Keratinocyte (primary cell): Measurements from ENCODE around the gene ARHGAP28.
"Not testable (repeated sequence)": the region's sequence is repeated elsewhere in the genome, so short reads cannot be mapped to it uniquely, and the experiment has no call there.

Experiments
- CTCF ChIP-seq, 3 experiments: IDR thresholded peaks in 1 of 3; conservative IDR thresholded peaks in 1 of 3; optimal IDR thresholded peaks in 1 of 3; 2 replicates in 2 of 3; 3 replicates in 1 of 3; pipeline versions ENCODE3 to v1.5.1; 2011; ENCODE audit warnings: low read length in 3 of 3, mild to moderate bottlenecking in 3 of 3, moderate library complexity in 2 of 3, control low read depth in 1 of 3, inconsistent platforms in 1 of 3; ENCODE audit not compliant: insufficient read depth in 2 of 3; ENCODE audit errors: extremely low read depth in 1 of 3
- EZH2 ChIP-seq: IDR thresholded peaks from one replicate; pipeline ENCODE4 v1.6.1; 2012; ENCODE audit warnings: inconsistent platforms, mild to moderate bottlenecking, low read length, moderate library complexity

GRCh38 chr18:6800309-6800708, 70.8 kb downstream of the ARHGAP28 start:
- TF ChIP-seq CTCF (optimal IDR thresholded peaks at IDR 0.05 in 1 of 3, IDR thresholded peaks at IDR 0.05 in 1 of 3, conservative IDR thresholded peaks at IDR 0.05 in 1 of 3; ENCODE audit: extremely low read depth in 1 of 3, insufficient read depth in 2 of 3, low read length in 3 of 3); EZH2: not testable (repeated sequence)
